IMR-90 (cell line): Measurements from ENCODE around the gene KDELR3. TPM values are rescaled to one million over a fixed set of nuclear protein-coding genes. Genes with fewer than 3 reads are reported as not detected.

ENCODE experiments used
- ATAC-seq: fragments of 200-7000 bp; cut with Tn5 transposase; 2 replicates; pipeline ENCODE4 v1.9.1; 2020; ENCODE audit warnings: low read depth, mild to moderate bottlenecking, moderate library complexity
- BruUV-seq: library from RNA; stranded (reverse); fragments of 400-500 nt; replicated peaks from 2 replicates; lab custom pipeline; 2021; lab: Mats Ljungman, UMichigan
- CTCF ChIA-PET: fragments of 300-600 bp; formaldehyde crosslinking; extraction: SDS; loops from one replicate; lab custom pipeline; 2021; ENCODE audit warnings: antibody characterized with exemption; lab: Yijun Ruan, JAX
- POLR2A ChIA-PET: fragments of 300-600 bp; sonication (Branson Sonifier 250); formaldehyde crosslinking; loops from one replicate; lab custom pipeline; 2022; ENCODE audit warnings: antibody characterized with exemption; ENCODE audit not compliant: unreplicated experiment; lab: Charles Lee
- DNase-seq: peaks from one replicate; pipeline ENCODE4 v3.0.0; 2013
- H2AFZ ChIP-seq: replicated peaks from 2 replicates; pipeline ENCODE3; 2013; ENCODE audit warnings: low read length, mild to moderate bottlenecking; ENCODE audit not compliant: poor library complexity
- H2AK5ac ChIP-seq: 2 replicates; pipeline ENCODE4 v1.6.1; 2013; ENCODE audit warnings: low read depth, low read length, inconsistent platforms
- H2AK9ac ChIP-seq: replicated peaks from 2 replicates; pipeline ENCODE3; 2013; ENCODE audit warnings: mild to moderate bottlenecking, low read depth, low read length, moderate library complexity; ENCODE audit not compliant: poor library complexity
- H2BK120ac ChIP-seq: 2 replicates; pipeline ENCODE4 v1.6.1; 2013; ENCODE audit warnings: low read depth, low read length, inconsistent platforms
- H2BK15ac ChIP-seq: 3 replicates; pipeline ENCODE4 v1.6.1; 2013; ENCODE audit warnings: low read depth, low read length, inconsistent platforms
- H2BK20ac ChIP-seq: 2 replicates; pipeline ENCODE4 v1.6.1; 2013; ENCODE audit warnings: low read depth, mild to moderate bottlenecking, inconsistent platforms, low read length, moderate library complexity
- H2BK5ac ChIP-seq: 2 replicates; pipeline ENCODE4 v1.6.1; 2013; ENCODE audit warnings: mild to moderate bottlenecking, low read depth, low read length, inconsistent platforms; ENCODE audit not compliant: poor library complexity, severe bottlenecking
- H3K14ac ChIP-seq: replicated peaks from 2 replicates; pipeline ENCODE4 v1.6.1; 2013; ENCODE audit warnings: low read depth, low read length, inconsistent platforms
- H3K18ac ChIP-seq: 2 replicates; pipeline ENCODE4 v1.6.1; 2013; ENCODE audit warnings: low read depth, low read length, control low read depth
- H3K23ac ChIP-seq: 2 replicates; pipeline ENCODE4 v1.6.1; 2013; ENCODE audit warnings: low read depth, low read length, inconsistent platforms
- H3K27ac ChIP-seq: 2 replicates; pipeline ENCODE4 v1.5.1; 2013; ENCODE audit warnings: mild to moderate bottlenecking, control low read depth, low read length; ENCODE audit not compliant: insufficient read depth
- H3K27me3 ChIP-seq: 2 replicates; pipeline ENCODE4 v1.6.1; 2013; ENCODE audit warnings: low read length; ENCODE audit not compliant: control insufficient read depth, insufficient read depth
- H3K36me3 ChIP-seq: 2 replicates; pipeline ENCODE4 v1.6.1; 2013; ENCODE audit warnings: low read length, mixed read lengths; ENCODE audit not compliant: control insufficient read depth, insufficient read depth
- H3K4ac ChIP-seq: 2 replicates; pipeline ENCODE4 v1.6.1; 2013; ENCODE audit warnings: low read depth, low read length, inconsistent platforms
- H3K4me1 ChIP-seq: 2 replicates; pipeline ENCODE4 v1.6.1; 2013; ENCODE audit warnings: low read length, mixed read lengths; ENCODE audit not compliant: control insufficient read depth, insufficient read depth
- H3K4me2 ChIP-seq: 2 replicates; pipeline ENCODE4 v1.6.1; 2013; ENCODE audit warnings: low read depth, mild to moderate bottlenecking, control low read depth, low read length, moderate library complexity
- H3K4me3 ChIP-seq: 2 replicates; pipeline ENCODE4 v1.5.1; 2013; ENCODE audit warnings: low read depth, mild to moderate bottlenecking, control low read depth, low read length, moderate library complexity; ENCODE audit not compliant: insufficient read depth
- H3K56ac ChIP-seq: 2 replicates; pipeline ENCODE4 v1.6.1; 2013; ENCODE audit warnings: low read length, inconsistent platforms; ENCODE audit not compliant: insufficient read depth; ENCODE audit errors: extremely low read depth
- H3K79me1 ChIP-seq, 2 experiments: 2 replicates each; pipeline ENCODE4 v1.6.1; 2013; ENCODE audit warnings: low read length in 2 of 2, inconsistent platforms in 1 of 2, low read depth in 1 of 2
- H3K9ac ChIP-seq: 2 replicates; pipeline ENCODE4 v1.6.1; 2013; ENCODE audit warnings: low read depth, low read length, control low read depth
- H3K9me1 ChIP-seq: 2 replicates; pipeline ENCODE4 v1.6.1; 2013; ENCODE audit warnings: low read length, inconsistent platforms; ENCODE audit not compliant: insufficient read depth
- H3K9me3 ChIP-seq: 2 replicates; pipeline ENCODE4 v1.6.1; 2013; ENCODE audit warnings: low read length; ENCODE audit not compliant: control insufficient read depth, insufficient read depth
- H4K20me1 ChIP-seq: 2 replicates; pipeline ENCODE4 v1.6.1; 2013; ENCODE audit warnings: low read length, inconsistent platforms; ENCODE audit not compliant: insufficient read depth
- H4K5ac ChIP-seq: 2 replicates; pipeline ENCODE4 v1.6.1; 2013; ENCODE audit warnings: mild to moderate bottlenecking, low read depth, low read length, control low read depth
- H4K8ac ChIP-seq, 2 experiments: 2 replicates each; pipeline ENCODE4 v1.6.1; 2013; ENCODE audit warnings: low read depth in 2 of 2, low read length in 2 of 2, control low read depth in 1 of 2, inconsistent platforms in 1 of 2
- H4K91ac ChIP-seq: 2 replicates; pipeline ENCODE4 v1.6.1; 2013; ENCODE audit warnings: low read depth, low read length, inconsistent platforms; ENCODE audit not compliant: insufficient read depth
- POLR2A ChIP-seq: IDR thresholded peaks from 2 replicates; pipeline ENCODE4 v1.6.1; 2012; ENCODE audit warnings: mild to moderate bottlenecking, low read depth, low read length
- RAD21 ChIP-seq: IDR thresholded peaks from 2 replicates; pipeline ENCODE4 v1.6.1; 2012; ENCODE audit warnings: low read length, improper control_type of control experiment
- RFX5 ChIP-seq: IDR thresholded peaks from 2 replicates; pipeline ENCODE4 v1.8.0; 2012; ENCODE audit warnings: low read depth, mild to moderate bottlenecking, low read length, moderate library complexity
- WGBS, 2 experiments: methylation state at CpG; one replicate each; pipeline versions ENCODE4 v1.1.5 to v1.1.7; 2013; ENCODE audit warnings: missing lambda C conversion rate in 2 of 2; ENCODE audit not compliant: insufficient read length in 1 of 2; ENCODE audit errors: extremely low coverage in 2 of 2; 5-methylcytosine and 5-hydroxymethylcytosine counted together
- dilution Hi-C: fragments of 300-500 bp; cut with HindIII; formaldehyde crosslinking; loops from one replicate; pipeline ENCODE4 v1.14.3; 2018; ENCODE audit warnings: low sequenced_read_pairs; ENCODE audit not compliant: unreplicated experiment
- in situ Hi-C: fragments of 300-500 bp; cut with MboI; formaldehyde crosslinking; loops from 3 replicates; pipeline ENCODE4 v1.14.3; 2019; ENCODE audit warnings: low sequenced_read_pairs, inconsistent platforms, mixed read lengths
- intact Hi-C: fragments of 100-400 bp; cut with micrococcal nuclease; formaldehyde crosslinking; loops from 2 replicates; pipeline ENCODE4 v1.10.0; 2022
- polyA plus RNA-seq, 3 experiments: library from polyadenylated mRNA; depleted of rRNA; stranded (reverse); fragments of >200 nt; gene quantifications; 2 replicates each; pipeline ENCODE4 v1.2.3, GENCODE V29; 2012; ENCODE audit warnings: low replicate concordance in 1 of 3
- total RNA-seq: library from RNA; depleted of rRNA; stranded (reverse); fragments of >200 nt; gene quantifications from 2 replicates; pipeline ENCODE4 v1.2.3, GENCODE V29; 2012

The KDELR3 gene
- total and polyA plus RNA-seq, 2 of the 4 experiments (the other 2 are of a cell fraction), result 129 to 224 TPM

- dilution Hi-C loops, result no loop called here
- no peak overlapping the region for H3K4ac ChIP-seq
- H3K4me2 ChIP-seq, result no peak overlapping the region
- ChIA-PET CTCF (no interaction called here), POLR2A (interaction anchor here (0.6 kb wide), 1 partner anchor 51 kb away, joined by 3 read pairs; no protein-coding TSS in a partner anchor)
- H3K27me3 ChIP-seq, result peaks cover 82% of the 10 kb centered on the region
- no peak overlapping the region for H2BK20ac ChIP-seq
- H3K9me3 ChIP-seq, result no peaks in the 10 kb centered on the region; the same call in 1 of the 2 replicates
- no peak overlapping the region for H2BK5ac ChIP-seq
- no peak overlapping the region for H2AK5ac ChIP-seq
- intact Hi-C loops, result no loop called here
- H3K79me1 ChIP-seq, result no peaks in the 10 kb centered on the region
- no peak overlapping the region for H2BK15ac ChIP-seq
- no peak overlapping the region for H4K5ac ChIP-seq
- H3K14ac ChIP-seq, result no peak overlapping the region
- H3K27ac ChIP-seq, result no peak overlapping the region
- no peak overlapping the region for H2BK120ac ChIP-seq
- H3K9me1 ChIP-seq, result no peaks in the 10 kb centered on the region
- H3K4me1 ChIP-seq, result no peaks in the 10 kb centered on the region; the same call in 1 of the 2 replicates
- no peak overlapping the region for H3K23ac ChIP-seq
- H2AFZ ChIP-seq, result no peak overlapping the region
- no peaks in the 10 kb centered on the region for H3K36me3 ChIP-seq
- WGBS, 2 experiments, result 94% methylated on average over 3 of the region's 4 CpGs; no CpG with 5 or more reads in 1 of the 2 experiments
- no peaks in the 10 kb centered on the region for H4K20me1 ChIP-seq
- TF ChIP-seq RFX5 (no peak), RAD21 (no peak), POLR2A (no peak)
- H3K56ac ChIP-seq, result no peak overlapping the region
- H3K9ac ChIP-seq, result no peak overlapping the region
- H3K18ac ChIP-seq, result no peak overlapping the region
- ATAC-seq, result no peak
- H2AK9ac ChIP-seq, result no peak overlapping the region
- no peak overlapping the region for H4K91ac ChIP-seq
- in situ Hi-C loops, result no loop called here
- no peak overlapping the region for H4K8ac ChIP-seq
- DNase-seq, result no peak
- H3K4me3 ChIP-seq, result no peak overlapping the region
- BruUV-seq, result no TSS peak
Observed at GRCh38 chr22:38451864-38452263, 16.0 kb upstream of the KDELR3 start.
